ENCODE measurements around the gene GASK1B. TPM values are rescaled to one million over a fixed set of nuclear protein-coding genes. Genes with fewer than 3 reads are reported as not detected.

Gene GASK1B
- total and polyA plus RNA-seq, 2 of the 13 experiments (the other 11 are each of a cell fraction or from before 2014, with no cell fraction given), result 29.1 to 40.4 TPM

GRCh38 chr4:158170691-158171561 is 1.9 kb downstream of the GASK1B start (continued):
- no peak for TF ChIP-seq ZNF704 (CRISPR knock-in tag; IDR thresholded peaks at IDR 0.05; ENCODE audit: borderline replicate concordance)
- peak; percentile 28; the same call in 1 of the 2 replicates for TF ChIP-seq THAP11 (CRISPR knock-in tag; IDR thresholded peaks at IDR 0.05)
- no peak for TF ChIP-seq SIX1 (CRISPR knock-in tag; IDR thresholded peaks at IDR 0.05; ENCODE audit: borderline replicate concordance)
- no peak for TF ChIP-seq ZNF639 (CRISPR knock-in tag; conservative IDR thresholded peaks at IDR 0.05)
- no peak for TF ChIP-seq BCL6 (CRISPR knock-in tag; IDR thresholded peaks at IDR 0.05)
- TF ChIP-seq ZNF274 (CRISPR knock-in tag; IDR thresholded peaks at IDR 0.05), result peak; percentile 56; the same call in 1 of the 2 replicates
- TF ChIP-seq ZFP36L2 (CRISPR knock-in tag; IDR thresholded peaks at IDR 0.05), result no peak
- no peak for TF ChIP-seq PBX3 (CRISPR knock-in tag; IDR thresholded peaks at IDR 0.05; ENCODE audit: borderline replicate concordance)
- no peak for TF ChIP-seq CENPT (CRISPR knock-in tag; IDR thresholded peaks at IDR 0.05; ENCODE audit: low read depth)
- no peak for TF ChIP-seq ZNF598 (CRISPR knock-in tag; IDR thresholded peaks at IDR 0.05; ENCODE audit: borderline replicate concordance)
- TF ChIP-seq KLF13 (CRISPR knock-in tag; IDR thresholded peaks at IDR 0.05), result peak; percentile 37; the same call in 1 of the 2 replicates
- no peak for TF ChIP-seq EHMT2 (IDR thresholded peaks at IDR 0.05; ENCODE audit: borderline replicate concordance, low read depth, low read length)
- TF ChIP-seq AHDC1 (CRISPR knock-in tag; IDR thresholded peaks at IDR 0.05; ENCODE audit: borderline replicate concordance), result 0 out of 2 replicates have a peak, but pooled peaks have one; percentile 31
- TF ChIP-seq ZBTB46 (CRISPR knock-in tag; IDR thresholded peaks at IDR 0.05; ENCODE audit: borderline replicate concordance), result peak; percentile 85; the same call in 1 of the 2 replicates
- TF ChIP-seq PBX2 (CRISPR knock-in tag; IDR thresholded peaks at IDR 0.05), result no peak
